Astrocyte (in vitro differentiated cells and primary cell): ENCODE results near the gene STAU1.

ENCODE experiments used
- CTCF ChIP-seq: IDR thresholded peaks from 2 replicates; pipeline ENCODE4 v1.5.1; 2011; ENCODE audit warnings: low read depth, mild to moderate bottlenecking, inconsistent platforms, low read length, moderate library complexity; ENCODE audit not compliant: insufficient read depth
- EZH2 ChIP-seq: IDR thresholded peaks from 2 replicates; pipeline ENCODE4 v1.6.1; 2012; ENCODE audit warnings: mild to moderate bottlenecking, low read length, inconsistent platforms; ENCODE audit not compliant: insufficient read depth

- TF ChIP-seq EZH2 (no peak), CTCF (no peak)
Observed at GRCh38 chr20:49098136-49098535, 90.0 kb downstream of the STAU1 start.
